ENCODE measurements around the gene NAA35.

Gene NAA35

DNA sequence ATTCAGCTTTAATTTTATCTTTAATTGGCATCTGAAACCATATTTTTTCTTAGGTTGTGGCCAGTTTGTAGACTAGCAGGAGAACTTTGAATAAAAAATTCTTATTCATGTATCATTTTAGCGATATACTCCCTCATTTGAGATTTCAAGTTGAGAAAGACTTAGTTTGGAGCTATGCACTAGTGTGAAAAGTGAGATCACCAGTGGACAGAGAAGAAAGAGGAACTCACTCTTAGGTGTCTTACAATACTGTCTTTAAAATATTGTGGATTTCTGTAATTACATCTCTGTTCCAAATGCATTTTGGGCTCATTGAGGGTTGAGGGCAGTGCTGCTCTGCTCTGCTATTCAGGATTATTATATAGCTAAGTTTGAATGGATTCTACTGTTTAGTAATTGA lies 54.7 kb downstream of the NAA35 start:
- H3K9ac ChIP-seq (ENCODE audit: low read length), result no peak overlapping the region
- H3K4me3 ChIP-seq (ENCODE audit: low read length), result no peak overlapping the region
- H3K27ac ChIP-seq (ENCODE audit: low read depth, low read length), result no peak overlapping the region
- no peaks in the 10 kb centered on the region for H3K4me1 ChIP-seq (ENCODE audit: control insufficient read depth, insufficient read depth, low read length)
- H3K27me3 ChIP-seq (ENCODE audit: control insufficient read depth, insufficient read depth, low read length), result no peaks in the 10 kb centered on the region
- H3K36me3 ChIP-seq (ENCODE audit: control insufficient read depth, insufficient read depth, low read length), result no peaks in the 10 kb centered on the region

DNA sequence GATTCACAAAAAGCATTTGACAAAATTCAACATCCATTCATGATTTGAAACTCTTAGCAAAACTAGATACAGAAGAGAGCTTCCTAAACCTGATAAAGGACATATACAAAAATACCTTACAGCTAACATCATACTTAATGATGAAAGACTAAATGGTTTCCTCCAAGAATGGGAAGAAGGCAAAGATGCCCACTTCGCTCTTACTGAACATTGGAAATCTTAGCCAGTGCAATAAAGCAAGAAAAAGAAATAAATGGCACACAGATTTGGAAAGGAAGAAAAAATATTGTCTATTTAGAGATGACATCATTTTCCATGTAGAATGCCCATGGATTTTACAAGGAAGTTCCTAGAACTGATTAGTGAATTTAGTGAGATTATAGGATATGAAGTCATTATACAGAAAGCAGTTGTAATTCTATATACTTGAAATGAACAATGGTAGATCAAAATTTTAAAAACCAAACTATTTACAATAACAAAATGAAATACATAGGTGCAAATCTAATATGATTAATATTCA lies 64.4 kb downstream of the NAA35 start:
- Histone ChIP-seq H3K4me3 (ENCODE audit: low read length) (no peak overlapping the region), H3K9ac (ENCODE audit: low read length) (no peak overlapping the region), H3K4me1 (ENCODE audit: control insufficient read depth, insufficient read depth, low read length) (no peaks in the 10 kb centered on the region), H3K27ac (ENCODE audit: low read depth, low read length) (no peak overlapping the region), H3K36me3 (ENCODE audit: control insufficient read depth, insufficient read depth, low read length) (peaks cover 7% of the 10 kb centered on the region), H3K27me3 (ENCODE audit: control insufficient read depth, insufficient read depth, low read length) (no peaks in the 10 kb centered on the region)

DNA sequence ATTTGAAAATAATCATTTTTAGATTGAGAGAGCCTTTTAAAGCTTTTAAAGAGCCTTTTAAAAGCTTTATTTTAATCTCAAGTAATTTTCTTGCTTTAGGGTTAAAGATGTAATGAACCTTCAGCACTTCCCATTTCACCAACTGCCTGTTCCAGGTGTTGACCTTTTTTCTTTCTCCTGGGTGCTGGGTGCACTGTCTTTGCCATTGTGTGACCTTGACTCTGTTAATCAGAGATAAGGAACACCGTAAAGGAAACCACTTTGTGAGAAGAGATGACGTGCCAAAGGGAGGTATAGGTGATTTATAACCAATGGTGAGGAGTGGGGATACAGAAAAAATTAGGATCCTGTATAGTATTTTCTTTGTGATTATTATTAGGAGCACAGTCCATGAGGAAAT lies 68.2 kb downstream of the NAA35 start:
- H3K9ac ChIP-seq (ENCODE audit: low read length), result no peak overlapping the region
- H3K36me3 ChIP-seq (ENCODE audit: control insufficient read depth, insufficient read depth, low read length), result peaks cover 12% of the 10 kb centered on the region
- no peak overlapping the region for H3K4me3 ChIP-seq (ENCODE audit: low read length)
- no peaks in the 10 kb centered on the region for H3K27me3 ChIP-seq (ENCODE audit: control insufficient read depth, insufficient read depth, low read length)
- H3K27ac ChIP-seq (ENCODE audit: low read depth, low read length), result no peak overlapping the region
- H3K4me1 ChIP-seq (ENCODE audit: control insufficient read depth, insufficient read depth, low read length), result no peaks in the 10 kb centered on the region

DNA sequence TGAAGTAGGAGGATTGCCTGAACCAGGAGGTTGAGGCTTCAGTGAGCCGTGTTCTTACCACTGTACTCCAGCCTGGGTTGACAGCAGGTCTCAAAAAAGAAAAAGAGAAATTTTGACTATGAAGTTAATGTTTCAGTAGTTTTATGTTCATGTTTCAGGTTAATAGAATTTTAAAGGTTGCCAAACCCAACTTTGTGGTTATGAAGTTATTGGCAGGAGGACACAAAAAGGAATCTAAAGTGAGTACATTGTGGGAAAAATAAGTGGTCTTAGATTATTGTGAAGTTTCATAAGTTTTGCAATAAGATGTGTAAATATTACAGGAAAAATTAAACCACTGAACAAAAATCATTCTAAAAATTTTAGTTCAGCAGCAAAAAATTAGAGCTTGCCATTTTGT lies 79.8 kb downstream of the NAA35 start:
- Histone ChIP-seq H3K4me3 (ENCODE audit: low read length) (no peak overlapping the region), H3K36me3 (ENCODE audit: control insufficient read depth, insufficient read depth, low read length) (peaks cover 9% of the 10 kb centered on the region), H3K27me3 (ENCODE audit: control insufficient read depth, insufficient read depth, low read length) (no peaks in the 10 kb centered on the region), H3K4me1 (ENCODE audit: control insufficient read depth, insufficient read depth, low read length) (peaks cover 2% of the 10 kb centered on the region), H3K27ac (ENCODE audit: low read depth, low read length) (no peak overlapping the region), H3K9ac (ENCODE audit: low read length) (no peak overlapping the region)

DNA sequence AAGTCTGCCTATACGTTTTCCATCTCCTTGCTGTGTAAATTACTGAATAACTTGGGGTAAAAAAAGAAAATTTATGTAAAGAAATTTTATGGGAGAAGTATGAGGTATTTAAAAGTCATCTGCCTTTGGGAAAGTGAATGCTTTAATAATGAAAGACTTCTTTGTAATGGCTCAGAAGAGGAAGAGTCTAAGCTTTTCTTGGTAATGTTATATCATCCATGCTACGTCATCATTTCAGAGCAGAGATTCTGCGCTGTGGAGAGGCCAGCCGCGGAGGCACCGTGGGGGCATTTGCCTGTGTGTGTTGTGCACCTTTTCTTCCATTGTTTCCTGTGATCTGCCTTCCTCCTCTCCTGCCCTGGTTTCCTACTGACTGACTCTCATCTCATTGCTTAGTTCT lies 80.2 kb downstream of the NAA35 start:
- Histone ChIP-seq H3K36me3 (ENCODE audit: control insufficient read depth, insufficient read depth, low read length) (peaks cover 9% of the 10 kb centered on the region), H3K4me3 (ENCODE audit: low read length) (no peak overlapping the region), H3K27ac (ENCODE audit: low read depth, low read length) (no peak overlapping the region), H3K4me1 (ENCODE audit: control insufficient read depth, insufficient read depth, low read length) (peaks cover 2% of the 10 kb centered on the region), H3K9ac (ENCODE audit: low read length) (no peak overlapping the region), H3K27me3 (ENCODE audit: control insufficient read depth, insufficient read depth, low read length) (no peaks in the 10 kb centered on the region)

DNA sequence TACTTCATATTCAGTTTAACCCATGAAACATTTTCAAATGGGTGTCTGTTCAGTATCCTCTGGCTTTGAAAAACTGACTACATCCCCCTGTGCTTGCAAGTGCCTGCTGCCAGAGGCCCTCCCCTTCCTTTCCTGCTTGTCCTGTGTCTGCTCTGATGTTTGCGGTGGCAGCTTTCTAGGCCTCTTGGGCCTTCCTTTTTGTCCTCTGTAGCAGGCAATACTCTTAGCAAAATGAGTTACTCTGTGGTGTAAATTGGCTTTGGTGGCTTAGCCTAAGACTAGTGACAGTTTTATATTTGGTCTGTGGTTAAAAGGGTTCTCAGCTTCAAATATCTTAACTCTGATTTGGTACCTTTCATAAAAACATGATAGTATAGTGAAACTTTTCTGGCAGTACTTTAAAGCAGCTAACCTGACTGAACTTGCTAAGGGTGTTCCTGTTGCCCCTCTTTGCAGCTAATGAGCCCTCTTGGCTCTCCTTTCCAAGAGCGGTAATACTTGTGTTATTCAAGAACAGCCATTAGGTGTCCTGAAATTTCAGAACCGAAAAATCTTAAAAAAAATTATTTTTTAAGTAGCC lies 81.8 kb downstream of the NAA35 start:
- H3K9ac ChIP-seq (ENCODE audit: low read length), result no peak overlapping the region
- H3K36me3 ChIP-seq (ENCODE audit: control insufficient read depth, insufficient read depth, low read length), result peaks cover 8% of the 10 kb centered on the region
- H3K4me3 ChIP-seq (ENCODE audit: low read length), result no peak overlapping the region
- H3K4me1 ChIP-seq (ENCODE audit: control insufficient read depth, insufficient read depth, low read length), result peaks cover 2% of the 10 kb centered on the region
- no peak overlapping the region for H3K27ac ChIP-seq (ENCODE audit: low read depth, low read length)
- H3K27me3 ChIP-seq (ENCODE audit: control insufficient read depth, insufficient read depth, low read length), result no peaks in the 10 kb centered on the region

DNA sequence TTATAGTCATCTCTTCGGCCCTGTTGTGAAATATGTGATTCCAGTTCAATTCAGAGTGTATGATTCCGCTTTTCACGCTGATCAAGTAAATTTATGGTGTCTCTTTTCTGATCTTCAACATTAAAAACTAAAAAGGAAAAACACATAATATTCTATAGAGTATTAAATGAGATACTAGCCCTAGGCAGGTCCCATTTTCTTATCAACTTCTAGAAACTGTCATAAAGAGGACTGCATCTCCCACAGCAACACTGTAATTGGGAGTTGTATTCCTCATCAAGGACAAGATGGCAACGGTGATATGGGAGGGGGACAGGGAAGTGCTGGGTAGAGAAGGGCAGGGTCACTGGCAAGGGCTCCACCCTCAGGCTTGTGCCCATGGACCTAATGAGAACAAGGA lies 86.8 kb downstream of the NAA35 start:
- Histone ChIP-seq H3K36me3 (ENCODE audit: control insufficient read depth, insufficient read depth, low read length) (peaks cover 11% of the 10 kb centered on the region), H3K4me1 (ENCODE audit: control insufficient read depth, insufficient read depth, low read length) (no peaks in the 10 kb centered on the region), H3K27ac (ENCODE audit: low read depth, low read length) (no peak overlapping the region), H3K4me3 (ENCODE audit: low read length) (no peak overlapping the region), H3K27me3 (ENCODE audit: control insufficient read depth, insufficient read depth, low read length) (no peaks in the 10 kb centered on the region), H3K9ac (ENCODE audit: low read length) (no peak overlapping the region)

DNA sequence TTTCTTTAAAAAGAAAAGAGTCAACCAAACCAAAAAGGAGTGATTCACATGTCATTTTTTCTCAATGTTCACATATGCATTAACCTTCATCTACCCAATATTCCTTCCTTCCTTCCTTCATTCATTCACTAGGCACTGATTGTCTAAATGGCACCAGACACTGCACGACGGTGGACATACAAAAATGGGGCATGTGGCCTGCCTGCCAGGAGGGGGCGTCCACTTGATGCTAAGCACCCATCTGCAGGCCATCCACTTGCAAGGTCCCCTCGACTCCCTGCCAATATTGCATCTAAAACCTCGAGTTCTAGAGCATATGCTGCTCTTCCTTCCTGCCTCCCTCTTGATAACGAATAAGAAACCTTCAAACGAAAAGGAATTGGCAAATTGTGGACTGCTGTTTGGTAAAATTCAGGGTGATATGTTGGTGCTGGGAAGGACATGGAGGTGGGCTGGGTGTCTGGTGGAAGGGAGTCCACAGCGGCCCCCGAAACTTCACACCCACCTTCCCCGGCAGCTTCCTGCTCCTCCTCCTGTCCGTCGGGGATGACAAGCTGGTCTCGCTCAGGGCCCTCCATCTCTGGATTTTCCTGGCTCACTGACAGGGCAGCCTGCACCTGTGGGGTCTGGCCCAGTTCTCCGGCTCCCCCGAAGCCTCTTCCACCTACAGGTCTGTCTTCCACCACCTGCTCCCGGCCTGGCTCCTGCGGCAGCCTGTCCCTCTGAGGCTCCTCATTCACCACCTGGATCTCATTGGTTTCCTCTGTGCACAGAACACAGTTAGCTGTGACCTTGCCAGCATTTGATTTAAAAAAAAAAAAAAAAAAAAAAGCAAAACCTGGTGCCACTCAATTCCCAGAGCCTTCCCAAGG lies 94.2 kb downstream of the NAA35 start:
- Histone ChIP-seq H3K27me3 (ENCODE audit: control insufficient read depth, insufficient read depth, low read length) (no peaks in the 10 kb centered on the region), H3K27ac (ENCODE audit: low read depth, low read length) (no peak overlapping the region), H3K4me3 (ENCODE audit: low read length) (no peak overlapping the region), H3K9ac (ENCODE audit: low read length) (no peak overlapping the region), H3K4me1 (ENCODE audit: control insufficient read depth, insufficient read depth, low read length) (no peaks in the 10 kb centered on the region), H3K36me3 (ENCODE audit: control insufficient read depth, insufficient read depth, low read length) (peaks cover 6% of the 10 kb centered on the region)

DNA sequence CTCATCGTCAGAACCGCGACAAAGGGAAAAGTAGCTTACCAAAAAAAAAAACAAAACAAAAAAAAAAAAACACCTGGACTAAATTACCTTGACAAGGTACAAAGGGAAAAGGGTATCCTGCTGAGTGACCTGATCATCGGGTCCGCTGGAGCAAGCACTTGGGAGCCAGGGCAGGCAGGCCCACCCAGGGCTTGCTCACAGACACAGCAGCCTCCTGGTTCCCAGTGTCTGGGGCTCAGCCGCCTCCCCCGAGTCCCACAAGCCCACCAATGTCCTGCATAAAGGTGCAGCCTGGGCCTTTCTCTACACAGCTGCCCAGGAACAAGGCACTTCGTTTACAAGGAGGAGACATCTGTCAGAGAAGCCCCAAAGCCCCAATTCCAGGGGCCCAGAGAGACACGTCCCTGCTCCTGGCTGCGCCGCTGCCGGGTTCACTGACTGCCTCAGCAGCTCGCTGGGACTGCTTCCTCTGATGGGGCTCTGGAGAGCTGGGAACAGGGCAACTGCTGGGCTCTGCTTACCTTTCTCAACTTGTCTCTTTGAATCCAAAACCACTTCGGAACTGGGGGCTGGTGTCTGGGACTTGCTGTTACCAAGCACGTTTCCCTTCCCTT lies 95.0 kb downstream of the NAA35 start:
- Histone ChIP-seq H3K4me1 (ENCODE audit: control insufficient read depth, insufficient read depth, low read length) (no peaks in the 10 kb centered on the region), H3K36me3 (ENCODE audit: control insufficient read depth, insufficient read depth, low read length) (peaks cover 6% of the 10 kb centered on the region), H3K27ac (ENCODE audit: low read depth, low read length) (no peak overlapping the region), H3K4me3 (ENCODE audit: low read length) (no peak overlapping the region), H3K9ac (ENCODE audit: low read length) (no peak overlapping the region), H3K27me3 (ENCODE audit: control insufficient read depth, insufficient read depth, low read length) (no peaks in the 10 kb centered on the region)

DNA sequence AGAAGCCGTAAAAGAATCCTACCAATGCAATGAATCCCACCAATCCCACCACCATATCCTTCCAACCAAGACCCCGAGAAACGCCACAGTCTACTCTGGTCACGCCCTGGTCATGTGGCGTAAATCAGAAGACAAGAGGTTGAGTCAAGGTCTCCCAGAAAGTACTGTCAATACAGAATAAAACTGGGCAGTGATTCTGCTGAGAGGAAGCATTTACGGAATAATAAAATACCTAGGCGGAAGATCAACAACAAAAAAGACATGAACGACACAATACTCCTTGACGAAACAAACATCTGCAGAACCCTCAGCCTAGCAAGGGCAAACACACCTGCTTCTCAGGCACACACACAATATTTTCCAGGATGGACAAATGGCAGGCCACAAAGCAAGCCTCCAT lies 95.6 kb downstream of the NAA35 start:
- Histone ChIP-seq H3K4me1 (ENCODE audit: control insufficient read depth, insufficient read depth, low read length) (peaks cover 3% of the 10 kb centered on the region), H3K9ac (ENCODE audit: low read length) (no peak overlapping the region), H3K27me3 (ENCODE audit: control insufficient read depth, insufficient read depth, low read length) (no peaks in the 10 kb centered on the region), H3K27ac (ENCODE audit: low read depth, low read length) (no peak overlapping the region), H3K4me3 (ENCODE audit: low read length) (no peak overlapping the region), H3K36me3 (ENCODE audit: control insufficient read depth, insufficient read depth, low read length) (peaks cover 6% of the 10 kb centered on the region)

DNA sequence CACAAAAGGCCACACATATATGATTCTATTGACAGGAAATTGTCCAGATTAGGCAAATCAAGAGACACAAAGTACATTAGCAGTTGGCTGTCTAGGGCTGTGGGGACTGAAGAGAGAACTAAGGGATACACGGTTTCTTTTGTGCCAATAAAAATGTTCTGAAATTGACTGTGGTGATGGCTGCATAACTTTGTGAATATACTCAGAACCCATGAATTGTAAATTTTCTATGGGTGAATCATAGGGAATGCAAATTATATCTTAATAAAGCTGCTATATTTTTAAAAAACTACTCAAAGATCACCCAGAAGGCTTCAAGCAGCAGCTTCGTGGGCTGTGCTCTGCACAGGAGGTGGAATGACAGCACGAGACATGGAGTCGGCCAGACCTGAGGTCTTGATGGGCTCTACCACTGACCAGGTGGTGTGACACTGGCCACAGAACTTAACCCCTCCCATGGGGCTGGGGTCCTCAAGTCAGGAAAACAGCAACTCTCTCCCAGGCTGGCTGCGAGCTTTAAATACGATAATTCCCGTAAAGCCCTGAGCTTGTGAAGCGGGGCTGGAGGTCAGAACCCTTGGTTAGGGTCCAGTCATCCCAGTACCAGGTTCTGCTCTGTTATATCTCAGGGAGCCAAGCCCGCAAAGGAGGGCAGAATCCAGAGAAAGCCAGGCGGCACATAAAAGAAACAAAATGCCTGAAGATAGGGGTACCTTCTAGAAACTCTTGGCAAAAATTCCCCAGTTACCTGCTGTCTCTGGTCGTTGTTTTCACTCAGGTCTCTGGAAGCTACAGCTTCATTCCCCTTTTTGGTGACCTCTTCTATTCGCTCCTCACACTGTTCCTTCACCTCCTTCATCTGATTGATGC lies 99.3 kb downstream of the NAA35 start:
- H3K4me3 ChIP-seq (ENCODE audit: low read length), result no peak overlapping the region
- H3K27me3 ChIP-seq (ENCODE audit: control insufficient read depth, insufficient read depth, low read length), result no peaks in the 10 kb centered on the region
- H3K4me1 ChIP-seq (ENCODE audit: control insufficient read depth, insufficient read depth, low read length), result peaks cover 3% of the 10 kb centered on the region
- H3K36me3 ChIP-seq (ENCODE audit: control insufficient read depth, insufficient read depth, low read length), result no peaks in the 10 kb centered on the region
- H3K27ac ChIP-seq (ENCODE audit: low read depth, low read length), result no peak overlapping the region
- H3K9ac ChIP-seq (ENCODE audit: low read length), result no peak overlapping the region

DNA sequence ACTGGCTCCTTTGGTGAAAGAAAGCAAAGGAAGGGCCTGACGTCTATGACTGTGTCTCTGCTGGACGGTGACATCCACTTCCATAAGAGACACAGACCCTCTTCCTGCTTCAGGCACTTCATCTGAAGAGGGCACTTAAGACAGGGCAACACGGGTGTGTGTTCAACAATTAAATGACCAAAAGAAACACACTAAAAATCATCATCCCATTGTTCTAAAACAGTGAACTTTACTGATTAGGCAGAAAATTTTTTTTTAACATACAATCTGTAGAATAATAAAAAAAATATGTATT lies 99.9 kb downstream of the NAA35 start:
- no peak overlapping the region for H3K4me3 ChIP-seq (ENCODE audit: low read length)
- H3K4me1 ChIP-seq (ENCODE audit: control insufficient read depth, insufficient read depth, low read length), result peaks cover 3% of the 10 kb centered on the region
- H3K9ac ChIP-seq (ENCODE audit: low read length), result no peak overlapping the region
- H3K36me3 ChIP-seq (ENCODE audit: control insufficient read depth, insufficient read depth, low read length), result no peaks in the 10 kb centered on the region
- no peaks in the 10 kb centered on the region for H3K27me3 ChIP-seq (ENCODE audit: control insufficient read depth, insufficient read depth, low read length)
- no peak overlapping the region for H3K27ac ChIP-seq (ENCODE audit: low read depth, low read length)
